Nucleus accumbens (tissue), 56 donors: ENCODE measurements around the gene ZNF385C.

Source experiments
- DNase-seq, 56 donors: peaks; one replicate each; lab custom pipeline; 2025; lab: John Stamatoyannopoulos, UW

The ZNF385C gene

GRCh38 chr17:42110301-42111264, 12.3 kb upstream of the ZNF385C start:
- DNase-seq = no peak

- no peak for DNase-seq
Observed at GRCh38 chr17:42109086-42109485, 10.8 kb upstream of the ZNF385C start.

- peak in 45 of 56 donors; percentile 7 to 89 (median 58) for DNase-seq
Observed at GRCh38 chr17:42107597-42108576, 9.6 kb upstream of the ZNF385C start.

GRCh38 chr17:42107124-42107523, 8.9 kb upstream of the ZNF385C start:
- no peak for DNase-seq

- DNase-seq = no peak
Observed at GRCh38 chr17:42106009-42106408, 7.7 kb upstream of the ZNF385C start.

- DNase-seq = no peak
Observed at GRCh38 chr17:42104264-42104663, 6.0 kb upstream of the ZNF385C start.

GRCh38 chr17:42103221-42103954, 5.1 kb upstream of the ZNF385C start:
- DNase-seq = no peak

GRCh38 chr17:42101513-42102292, 3.4 kb upstream of the ZNF385C start:
- DNase-seq = peak in 49 of 56 donors; percentile 3 to 84 (median 34)

GRCh38 chr17:42098730-42099399, 592 bp upstream of the ZNF385C start:
- DNase-seq = no peak

- no peak for DNase-seq
Observed at GRCh38 chr17:42096360-42097111, 1.7 kb downstream of the ZNF385C start.

GRCh38 chr17:42094375-42095069, 3.8 kb downstream of the ZNF385C start:
- DNase-seq = no peak

GRCh38 chr17:42092939-42093338, 5.3 kb downstream of the ZNF385C start:
- DNase-seq = no peak

- DNase-seq = no peak
Observed at GRCh38 chr17:42090964-42091790, 7.1 kb downstream of the ZNF385C start.

GRCh38 chr17:42088736-42089135, 9.5 kb downstream of the ZNF385C start:
- no peak for DNase-seq

- DNase-seq = peak in 38 of 56 donors; percentile 3 to 68 (median 23)
Observed at GRCh38 chr17:42087736-42088705, 10.3 kb downstream of the ZNF385C start.
